Ectodermal cell (in vitro differentiated cells): ENCODE data around the gene CPT1B.
"Not testable (repeated sequence)": the region's sequence is repeated elsewhere in the genome, so short reads cannot be mapped to it uniquely, and the experiment has no call there.

Experiments used
- H3K27ac ChIP-seq: 2 replicates; pipeline ENCODE4 v1.7.0; 2013; ENCODE audit warnings: mild to moderate bottlenecking, low read depth, low read length; ENCODE audit not compliant: insufficient read depth, poor library complexity, severe bottlenecking
- H3K27me3 ChIP-seq: 2 replicates; pipeline ENCODE4 v1.7.0; 2013; ENCODE audit warnings: mild to moderate bottlenecking, low read length; ENCODE audit not compliant: insufficient read depth, control insufficient read depth, poor library complexity, severe bottlenecking
- H3K36me3 ChIP-seq: one replicate; pipeline ENCODE4 v1.7.0; 2013; ENCODE audit warnings: low read length; ENCODE audit not compliant: control insufficient read depth, insufficient read depth
- H3K4me1 ChIP-seq: one replicate; pipeline ENCODE4 v1.7.0; 2013; ENCODE audit warnings: low read length; ENCODE audit not compliant: control insufficient read depth, insufficient read depth
- H3K4me3 ChIP-seq: 2 replicates; pipeline ENCODE4 v1.7.0; 2013; ENCODE audit warnings: low read depth, low read length, control low read depth; ENCODE audit not compliant: insufficient read depth
- H3K9me3 ChIP-seq: 2 replicates; pipeline ENCODE4 v1.7.0; 2013; ENCODE audit warnings: mild to moderate bottlenecking, low read length, moderate library complexity; ENCODE audit not compliant: control insufficient read depth
- WGBS, 2 experiments: methylation state at CpG; one replicate each; pipeline ENCODE4 v1.1.7; 2013; ENCODE audit warnings: missing lambda C conversion rate in 2 of 2; 5-methylcytosine and 5-hydroxymethylcytosine counted together

Gene CPT1B

DNA sequence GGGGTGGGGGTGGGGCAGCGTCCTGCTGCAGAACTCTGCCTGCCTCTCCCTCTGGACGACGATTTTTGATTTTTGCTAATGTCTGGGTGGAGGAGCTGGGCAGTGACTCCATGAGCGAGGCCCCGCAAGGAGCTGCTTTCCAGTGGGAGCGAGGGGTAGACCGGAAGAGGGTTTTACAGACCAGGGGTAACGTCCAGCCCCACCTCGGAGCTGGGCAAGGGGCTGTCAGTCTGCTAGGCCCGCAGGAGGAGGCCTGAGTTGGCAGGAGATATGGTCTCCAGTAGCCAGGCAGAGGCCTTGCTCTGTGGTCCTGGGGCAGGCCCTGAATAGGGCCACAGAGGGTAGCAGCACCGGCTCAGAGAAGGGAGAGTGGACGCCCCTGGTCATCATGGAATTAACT is 31.4 kb upstream of the CPT1B start:
- H3K9me3 ChIP-seq: no peaks in the 10 kb centered on the region
- H3K27ac ChIP-seq: no peak overlapping the region
- 86 to 88% methylated on average over 12 of the region's 12 CpGs for WGBS, 2 experiments
- peaks cover 45% of the 10 kb centered on the region for H3K27me3 ChIP-seq
- no peaks in the 10 kb centered on the region for H3K4me1 ChIP-seq
- no peak overlapping the region for H3K4me3 ChIP-seq
- no peaks in the 10 kb centered on the region for H3K36me3 ChIP-seq

DNA sequence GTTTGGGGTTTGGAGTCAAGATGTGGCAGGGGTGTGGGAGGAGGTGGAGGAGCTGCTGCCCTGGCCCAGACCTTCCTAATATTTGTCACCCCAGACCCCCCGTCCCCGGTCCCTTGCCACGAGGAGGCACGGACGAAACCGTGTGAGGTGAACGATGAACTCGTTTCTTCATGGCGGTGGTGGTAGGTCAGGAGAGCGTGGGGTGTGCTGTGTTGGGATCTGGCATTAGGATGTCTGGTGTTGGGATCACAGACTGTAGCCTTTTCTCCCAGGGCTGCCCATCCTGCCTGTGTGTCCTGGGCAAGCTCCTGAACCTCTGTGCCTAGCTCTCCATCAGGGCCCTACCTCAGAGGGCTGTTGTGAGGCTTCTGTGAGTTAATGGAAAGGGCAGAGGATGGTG is 30.8 kb upstream of the CPT1B start:
- H3K27me3 ChIP-seq: peaks cover 50% of the 10 kb centered on the region
- WGBS, 2 experiments: 95 to 96% methylated on average over 10 of the region's 10 CpGs
- no peaks in the 10 kb centered on the region for H3K9me3 ChIP-seq

DNA sequence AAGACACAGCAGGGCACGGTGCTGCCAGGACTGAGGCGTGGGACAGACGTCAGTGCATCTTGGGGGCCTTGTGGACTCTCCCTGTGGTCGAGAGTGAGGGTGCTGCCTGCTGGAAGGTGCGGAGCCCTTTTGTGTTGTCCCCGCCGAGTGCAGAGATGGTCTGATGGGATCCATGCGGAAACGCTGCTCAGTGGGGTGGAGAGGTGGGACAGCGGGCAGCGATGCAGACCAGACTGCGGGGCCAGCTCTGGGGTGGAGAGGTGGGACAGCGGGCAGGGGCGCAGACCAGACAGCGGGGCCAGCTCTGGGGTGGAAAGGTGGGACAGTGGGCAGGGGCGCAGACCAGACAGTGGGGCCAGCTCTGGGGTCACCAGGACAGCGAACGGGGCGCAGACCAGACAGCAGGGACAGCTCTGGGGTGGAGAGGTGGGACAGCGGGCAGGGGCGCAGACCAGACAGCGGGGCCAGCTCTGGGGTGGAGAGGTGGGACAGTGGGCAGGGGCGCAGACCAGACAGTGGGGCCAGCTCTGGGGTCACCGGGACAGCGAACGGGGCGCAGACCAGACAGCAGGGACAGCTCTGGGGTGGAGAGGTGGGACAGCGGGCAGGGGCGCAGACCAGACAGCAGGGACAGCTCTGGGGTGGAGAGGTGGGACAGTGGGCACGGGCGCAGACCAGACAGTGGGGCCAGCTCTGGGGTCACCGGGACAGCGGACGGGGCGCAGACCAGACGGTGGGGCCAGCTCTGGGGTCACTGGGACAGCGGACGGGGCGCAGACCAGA is 30.0 kb upstream of the CPT1B start:
- H3K4me3 ChIP-seq, H3K4me1 ChIP-seq, H3K9me3 ChIP-seq, H3K27ac ChIP-seq, H3K36me3 ChIP-seq: not testable (repeated sequence)
- WGBS, 2 experiments: 91 to 92% methylated on average over 39 of the region's 39 CpGs
- peaks cover 54% of the 10 kb centered on the region for H3K27me3 ChIP-seq

More for the DNA sequence above, 30.8 kb upstream of the CPT1B start:
- Histone ChIP-seq H3K4me1 (no peaks in the 10 kb centered on the region), H3K4me3 (no peak overlapping the region), H3K27ac (no peak overlapping the region), H3K36me3 (no peaks in the 10 kb centered on the region)

DNA sequence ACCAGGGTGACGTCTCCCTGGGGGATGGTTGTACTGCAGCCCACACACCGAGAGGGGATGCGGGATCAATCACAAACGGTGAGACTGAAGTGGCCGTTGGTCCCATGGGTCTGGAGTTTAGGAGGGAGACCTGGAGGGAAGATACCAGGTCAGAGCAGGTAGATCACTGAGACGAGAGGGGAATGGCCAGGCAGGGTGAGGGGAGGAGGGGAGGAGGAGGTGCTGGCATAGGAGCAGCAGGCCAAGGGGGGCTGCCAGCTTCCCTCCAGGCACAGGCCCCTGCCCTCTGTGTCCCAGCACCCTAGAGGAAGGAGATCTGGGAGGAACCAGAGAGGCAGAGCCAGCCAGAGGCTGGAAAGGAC is 29.4 kb upstream of the CPT1B start:
- Histone ChIP-seq H3K4me3 (no peak overlapping the region), H3K9me3 (no peaks in the 10 kb centered on the region), H3K27ac (no peak overlapping the region), H3K4me1 (no peaks in the 10 kb centered on the region), H3K36me3 (no peaks in the 10 kb centered on the region), H3K27me3 (peaks cover 56% of the 10 kb centered on the region)
- 86 to 88% methylated on average over 6 of the region's 6 CpGs for WGBS, 2 experiments

DNA sequence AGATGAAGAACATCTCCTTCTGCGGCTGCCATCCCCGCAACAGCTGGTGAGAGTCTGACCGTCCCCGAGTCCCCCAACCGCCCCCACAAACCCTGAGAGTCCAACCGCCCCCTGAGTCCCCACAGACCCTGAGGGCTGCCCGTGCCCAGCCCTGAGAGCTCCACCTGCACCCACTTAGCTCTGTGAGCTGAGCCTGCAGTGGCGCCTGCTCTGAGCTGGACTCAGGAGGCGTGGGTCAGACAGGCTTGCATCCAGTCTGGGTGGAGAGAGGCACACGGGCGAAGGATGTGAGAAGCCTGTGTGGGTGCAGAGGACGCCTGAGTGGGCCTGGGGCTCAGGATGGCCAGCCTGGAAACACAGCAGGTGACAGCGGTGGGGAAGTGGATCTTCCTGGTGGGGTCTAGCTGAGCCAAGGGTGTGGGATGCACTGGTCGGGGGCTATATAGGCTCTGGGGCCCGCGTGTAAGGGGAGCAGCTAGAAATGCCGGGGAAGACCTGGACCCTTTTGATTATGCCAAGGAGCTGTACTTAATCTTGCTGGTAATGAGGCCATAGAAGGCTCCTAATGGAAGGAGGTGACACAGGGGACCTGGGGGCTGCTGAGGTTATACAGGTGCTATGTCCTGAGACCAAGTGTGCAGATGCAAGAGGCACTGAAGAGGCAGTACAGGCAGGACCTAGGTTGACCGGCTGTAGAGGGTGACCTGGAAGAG is 28.9 kb upstream of the CPT1B start:
- no peaks in the 10 kb centered on the region for H3K9me3 ChIP-seq
- WGBS, 2 experiments: 90 to 93% methylated on average over 18 of the region's 18 CpGs
- H3K27ac ChIP-seq: no peak overlapping the region
- peaks cover 2% of the 10 kb centered on the region for H3K4me1 ChIP-seq
- H3K4me3 ChIP-seq: no peak overlapping the region
- H3K36me3 ChIP-seq: no peaks in the 10 kb centered on the region
- H3K27me3 ChIP-seq: peaks cover 62% of the 10 kb centered on the region

DNA sequence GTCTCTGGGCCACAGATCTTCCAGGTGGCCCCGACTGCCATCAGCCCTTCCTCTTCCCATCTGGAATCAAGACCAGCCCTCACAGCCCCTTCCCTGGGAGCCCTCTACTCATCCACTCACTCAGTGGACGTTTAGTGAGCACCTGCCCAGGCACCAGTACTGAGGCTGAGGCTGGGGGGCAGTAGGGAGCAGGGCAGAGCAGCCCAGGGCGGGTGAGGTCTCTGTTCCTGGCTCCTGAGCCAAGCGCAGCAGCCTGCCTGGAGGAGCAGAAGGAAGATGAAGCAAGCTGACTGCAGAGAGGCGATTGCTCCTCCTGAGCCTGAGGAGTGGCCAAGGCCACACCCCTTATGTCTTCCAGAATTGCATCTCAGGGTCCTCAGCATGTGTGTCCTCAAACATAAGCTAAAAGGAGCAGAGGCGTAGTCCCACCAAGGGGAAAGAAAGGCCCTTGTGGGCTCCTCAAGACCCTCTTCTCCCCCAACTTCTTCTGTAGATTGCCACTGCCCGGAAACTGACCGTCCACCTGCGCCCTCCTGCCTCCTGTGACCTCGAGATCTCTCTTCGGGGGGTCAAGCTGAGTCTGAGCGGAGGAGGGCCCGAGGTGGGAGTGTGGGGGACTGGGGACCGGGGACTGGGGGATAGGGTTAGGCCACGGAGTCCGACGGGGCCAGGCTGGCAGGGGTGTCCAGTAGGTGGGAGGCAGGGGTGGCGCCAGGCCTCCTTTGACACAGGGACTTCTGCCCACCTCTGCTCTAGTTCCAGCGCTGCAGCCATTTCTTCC is 28.1 kb upstream of the CPT1B start:
- H3K27me3 ChIP-seq: peaks cover 69% of the 10 kb centered on the region
- H3K27ac ChIP-seq: no peak overlapping the region
- 80 to 82% methylated on average over 19 of the region's 19 CpGs for WGBS, 2 experiments
- no peaks in the 10 kb centered on the region for H3K9me3 ChIP-seq
- H3K4me3 ChIP-seq: no peak overlapping the region
- peaks cover 9% of the 10 kb centered on the region for H3K4me1 ChIP-seq
- H3K36me3 ChIP-seq: no peaks in the 10 kb centered on the region

DNA sequence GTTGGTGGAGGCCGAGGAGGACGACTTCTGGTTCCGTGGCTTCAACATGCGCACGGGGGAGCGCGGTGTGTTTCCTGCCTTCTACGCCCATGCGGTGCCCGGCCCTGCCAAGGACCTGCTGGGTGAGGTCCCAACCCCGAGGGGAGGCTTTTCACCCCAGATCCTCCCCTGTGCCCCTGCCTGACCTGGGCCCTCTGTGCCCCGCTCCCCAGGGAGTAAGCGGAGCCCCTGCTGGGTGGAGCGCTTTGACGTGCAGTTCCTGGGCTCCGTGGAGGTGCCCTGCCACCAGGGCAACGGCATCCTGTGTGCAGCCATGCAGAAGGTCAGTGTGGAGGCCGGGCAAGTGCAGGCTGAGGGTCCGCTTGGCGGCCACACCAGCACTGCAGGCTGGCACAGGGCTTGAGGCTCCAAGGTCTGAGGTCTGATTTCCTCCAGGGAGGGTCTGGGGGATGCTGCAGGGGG is 27.4 kb upstream of the CPT1B start:
- WGBS, 2 experiments: 90% methylated on average over 20 of the region's 20 CpGs
- H3K27ac ChIP-seq: no peak overlapping the region
- peaks cover 76% of the 10 kb centered on the region for H3K27me3 ChIP-seq
- H3K4me3 ChIP-seq: no peak overlapping the region
- H3K4me1 ChIP-seq: peaks cover 13% of the 10 kb centered on the region
- no peaks in the 10 kb centered on the region for H3K9me3 ChIP-seq
- H3K36me3 ChIP-seq: no peaks in the 10 kb centered on the region

DNA sequence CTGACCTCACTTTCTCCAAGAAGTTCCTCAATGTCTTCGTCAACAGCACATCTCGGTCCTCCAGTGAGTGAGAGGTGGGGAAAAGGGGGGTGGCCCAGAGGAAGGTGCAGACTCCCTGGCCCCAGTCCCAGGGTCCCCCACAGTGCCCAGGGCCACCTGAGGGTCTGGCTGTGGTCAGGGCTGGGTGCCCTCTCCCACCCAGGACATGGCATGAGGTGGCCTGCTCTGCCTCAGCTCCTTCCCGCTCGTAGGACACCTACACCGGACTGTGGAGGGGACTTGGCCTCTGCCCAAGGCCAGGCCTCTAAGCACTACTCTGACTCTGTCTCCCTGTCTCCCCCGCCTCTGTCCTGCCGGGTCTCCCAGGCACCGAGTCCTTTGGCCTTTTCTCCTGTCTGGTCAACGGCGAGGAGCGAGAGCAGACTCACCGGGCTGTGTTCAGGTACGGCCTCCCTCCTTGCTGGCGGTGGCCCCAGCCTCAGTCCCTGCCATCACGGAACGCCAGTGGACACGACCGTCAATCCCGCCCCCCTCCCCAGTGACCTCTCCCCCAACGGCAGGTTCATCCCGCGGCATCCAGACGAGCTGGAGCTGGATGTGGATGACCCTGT is 26.9 kb upstream of the CPT1B start:
- Histone ChIP-seq H3K27ac (no peak overlapping the region), H3K36me3 (no peaks in the 10 kb centered on the region), H3K27me3 (peaks cover 78% of the 10 kb centered on the region), H3K9me3 (no peaks in the 10 kb centered on the region), H3K4me1 (peaks cover 13% of the 10 kb centered on the region), H3K4me3 (no peak overlapping the region)
- WGBS, 2 experiments: 91 to 92% methylated on average over 23 of the region's 23 CpGs

DNA sequence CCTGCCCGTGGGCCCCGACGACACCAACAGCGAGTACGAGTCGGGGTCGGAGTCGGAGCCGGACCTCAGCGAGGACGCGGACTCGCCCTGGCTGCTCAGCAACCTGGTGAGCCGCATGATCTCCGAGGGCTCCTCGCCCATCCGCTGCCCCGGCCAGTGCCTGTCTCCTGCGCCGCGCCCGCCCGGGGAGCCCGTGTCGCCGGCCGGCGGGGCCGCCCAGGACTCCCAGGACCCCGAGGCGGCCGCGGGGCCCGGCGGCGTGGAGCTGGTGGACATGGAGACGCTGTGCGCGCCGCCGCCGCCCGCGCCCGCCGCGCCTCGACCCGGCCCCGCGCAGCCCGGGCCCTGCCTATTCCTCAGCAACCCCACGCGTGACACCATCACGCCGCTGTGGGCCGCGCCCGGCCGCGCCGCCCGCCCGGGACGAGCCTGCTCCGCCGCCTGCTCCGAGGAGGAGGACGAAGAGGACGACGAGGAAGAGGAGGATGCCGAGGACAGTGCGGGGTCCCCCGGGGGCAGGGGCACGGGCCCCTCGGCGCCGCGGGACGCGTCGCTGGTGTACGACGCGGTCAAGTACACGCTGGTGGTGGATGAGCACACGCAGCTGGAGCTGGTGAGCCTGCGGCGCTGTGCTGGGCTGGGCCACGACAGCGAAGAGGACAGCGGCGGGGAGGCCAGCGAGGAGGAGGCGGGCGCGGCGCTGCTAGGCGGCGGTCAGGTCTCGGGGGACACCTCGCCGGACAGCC is 26.2 kb upstream of the CPT1B start:
- peaks cover 13% of the 10 kb centered on the region for H3K4me1 ChIP-seq
- no peaks in the 10 kb centered on the region for H3K9me3 ChIP-seq
- H3K27ac ChIP-seq: no peak overlapping the region
- peaks cover 85% of the 10 kb centered on the region for H3K27me3 ChIP-seq
- H3K4me3 ChIP-seq: no peak overlapping the region
- no peaks in the 10 kb centered on the region for H3K36me3 ChIP-seq
- 82 to 83% methylated on average over 103 of the region's 103 CpGs for WGBS, 2 experiments
